T-helper 2 cell treated with Interferon-gamma antibody and Interleukin-4, amounts not matched to agents 100 ng/mL and 5 ng/mL, for 36 hours (primary cell): ENCODE data around the gene SLC37A1. TPM values are rescaled to one million over a fixed set of nuclear protein-coding genes. Genes with fewer than 3 reads are reported as not detected.

Experiments
- intact Hi-C: fragments of 100-400 bp; cut with micrococcal nuclease; formaldehyde crosslinking; loops from one replicate; pipeline ENCODE4 v1.15.1; 2023
- total RNA-seq: library from RNA; stranded (reverse); gene quantifications from 2 replicates; pipeline ENCODE4 v1.2.3, GENCODE V29; 2022

SLC37A1 gene
- total RNA-seq, 1 donor from 2014 or later = 10.1 TPM

GRCh38 chr21:42540396-42540795 is 26.7 kb downstream of the SLC37A1 start:
- intact Hi-C loops = no loop called here

- intact Hi-C loops = no loop called here
Measured at GRCh38 chr21:42541174-42541573, 27.5 kb downstream of the SLC37A1 start.

- intact Hi-C loops = no loop called here
Measured at GRCh38 chr21:42541618-42542017, 28.0 kb downstream of the SLC37A1 start.

- intact Hi-C loops = no loop called here
Measured at GRCh38 chr21:42542196-42542595, 28.5 kb downstream of the SLC37A1 start.

- intact Hi-C loops = no loop called here
Measured at GRCh38 chr21:42542596-42542995, 28.9 kb downstream of the SLC37A1 start.

GRCh38 chr21:42543106-42543847 is 29.6 kb downstream of the SLC37A1 start:
- intact Hi-C loops = no loop called here

GRCh38 chr21:42544544-42544943 is 30.9 kb downstream of the SLC37A1 start:
- intact Hi-C loops = no loop called here

- intact Hi-C loops = no loop called here
Measured at GRCh38 chr21:42545317-42545716, 31.7 kb downstream of the SLC37A1 start.

GRCh38 chr21:42545745-42546144 is 32.1 kb downstream of the SLC37A1 start:
- intact Hi-C loops = no loop called here

GRCh38 chr21:42546433-42546832 is 32.8 kb downstream of the SLC37A1 start:
- intact Hi-C loops = no loop called here

- intact Hi-C loops = no loop called here
Measured at GRCh38 chr21:42547001-42547905, 33.6 kb downstream of the SLC37A1 start.

GRCh38 chr21:42547906-42548365 is 34.3 kb downstream of the SLC37A1 start:
- intact Hi-C loops = no loop called here

- intact Hi-C loops = no loop called here
Measured at GRCh38 chr21:42548687-42549406, 35.2 kb downstream of the SLC37A1 start.

GRCh38 chr21:42550817-42551216 is 37.2 kb downstream of the SLC37A1 start:
- intact Hi-C loops = no loop called here

- intact Hi-C loops = no loop called here
Measured at GRCh38 chr21:42552407-42553336, 39.0 kb downstream of the SLC37A1 start.

- intact Hi-C loops = no loop called here
Measured at GRCh38 chr21:42553435-42553834, 39.8 kb downstream of the SLC37A1 start.

- intact Hi-C loops = no loop called here
Measured at GRCh38 chr21:42554251-42554961, 40.8 kb downstream of the SLC37A1 start.

GRCh38 chr21:42555756-42556438 is 42.2 kb downstream of the SLC37A1 start:
- intact Hi-C loops = no loop called here

- intact Hi-C loops = no loop called here
Measured at GRCh38 chr21:42556476-42556875, 42.8 kb downstream of the SLC37A1 start.
